Stimulated activated naive CD4-positive, alpha-beta T cell (primary cell): Measurements from ENCODE around the gene BCAP29.

Source experiments
- DNase-seq, 6 experiments: peaks; one replicate each; lab custom pipeline; 2025; lab: John Stamatoyannopoulos, UW

Gene BCAP29

DNA sequence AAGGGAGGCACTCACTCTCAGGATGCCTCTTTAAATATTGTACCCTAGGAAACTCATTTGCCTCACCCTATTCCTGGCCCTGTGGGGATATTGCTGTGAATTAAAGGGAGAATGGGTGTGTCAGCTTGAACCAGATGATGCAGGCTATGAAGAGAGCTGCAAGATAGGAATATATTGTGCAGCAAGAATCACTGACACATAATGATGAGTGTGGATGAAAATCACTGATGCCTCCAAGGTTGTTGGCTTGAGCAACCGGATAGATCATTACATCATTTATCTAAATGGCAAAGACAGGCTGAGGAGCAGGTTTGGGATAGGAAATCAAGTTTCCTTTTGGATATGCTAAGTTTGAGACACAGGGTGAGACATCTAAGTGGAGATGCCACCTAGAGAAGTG is 86.7 kb downstream of the BCAP29 start:
- no peak for DNase-seq

DNA sequence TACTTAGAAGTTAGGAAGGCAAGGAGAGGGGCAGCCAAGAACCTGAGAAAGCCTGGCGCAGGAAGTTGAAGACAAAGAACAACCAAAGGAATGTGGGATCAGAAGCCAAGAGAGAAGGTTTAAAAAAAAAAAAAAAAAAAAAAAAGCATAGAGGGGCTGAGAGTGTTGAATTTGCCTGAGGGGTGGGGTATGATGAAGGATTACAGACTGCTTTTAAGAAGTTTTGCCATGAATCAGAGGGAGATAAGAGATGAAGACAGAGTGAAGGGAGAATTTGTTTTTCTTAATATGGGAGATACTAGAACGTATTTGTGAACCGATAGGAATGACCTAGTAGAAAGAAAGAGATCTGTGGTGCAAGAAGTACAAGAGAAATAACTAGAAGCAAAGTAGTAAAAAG is 87.3 kb downstream of the BCAP29 start:
- DNase-seq, result no peak

DNA sequence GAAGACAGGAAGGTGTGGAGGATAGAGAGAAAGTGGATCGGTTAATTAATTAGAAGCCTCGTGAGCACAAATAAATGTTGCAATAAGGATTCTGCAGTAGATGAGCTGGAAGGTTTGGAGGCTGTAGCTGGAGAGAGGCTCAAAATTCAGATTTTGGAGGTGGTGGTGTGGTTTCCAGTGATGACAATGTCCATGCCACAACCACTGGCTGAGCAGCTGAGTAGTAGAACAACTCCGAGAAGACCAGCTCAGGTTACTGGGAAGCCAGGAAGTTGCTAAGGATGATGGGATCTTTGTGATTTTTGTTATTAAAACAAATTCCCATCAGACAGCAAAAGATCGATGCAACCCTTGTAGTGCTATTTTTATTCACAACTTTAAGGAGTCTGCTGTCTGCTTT is 88.2 kb downstream of the BCAP29 start:
- no peak for DNase-seq
